H9 (cell line): Measurements from ENCODE around the gene GTF2IRD2. TPM values are rescaled to one million over a fixed set of nuclear protein-coding genes. Genes with fewer than 3 reads are reported as not detected.
"Not testable (repeated sequence)": the region's sequence is repeated elsewhere in the genome, so short reads cannot be mapped to it uniquely, and the experiment has no call there.

Source experiments
- DNase-seq: peaks from one replicate; pipeline ENCODE4 v3.0.0-alpha.2; 2017
- H2AFZ ChIP-seq: one replicate; pipeline ENCODE4 v1.6.1; 2013; ENCODE audit warnings: mild to moderate bottlenecking, low read length, control low read depth, moderate library complexity
- H2AK5ac ChIP-seq: 2 replicates; pipeline ENCODE4 v1.6.1; 2013; ENCODE audit warnings: low read length, control low read depth, mixed read lengths; ENCODE audit not compliant: insufficient read length
- H2BK120ac ChIP-seq: one replicate; pipeline ENCODE4 v1.6.1; 2013; ENCODE audit warnings: low read depth, mild to moderate bottlenecking, low read length, control low read depth, inconsistent platforms; ENCODE audit not compliant: poor library complexity, severe bottlenecking
- H2BK12ac ChIP-seq: 2 replicates; pipeline ENCODE4 v1.6.1; 2013; ENCODE audit warnings: low read length, control low read depth, mixed read lengths, low read depth; ENCODE audit not compliant: insufficient read length
- H2BK15ac ChIP-seq: 2 replicates; pipeline ENCODE4 v1.6.1; 2013; ENCODE audit warnings: low read depth, low read length, control low read depth
- H2BK20ac ChIP-seq: one replicate; pipeline ENCODE4 v1.6.1; 2013; ENCODE audit warnings: low read depth, mild to moderate bottlenecking, low read length, control low read depth, inconsistent platforms; ENCODE audit not compliant: poor library complexity, severe bottlenecking
- H2BK5ac ChIP-seq: 2 replicates; pipeline ENCODE4 v1.6.1; 2013; ENCODE audit warnings: low read length, control low read depth, mixed read lengths; ENCODE audit not compliant: insufficient read length
- H3K14ac ChIP-seq: 2 replicates; pipeline ENCODE4 v1.6.1; 2013; ENCODE audit warnings: low read length, control low read depth; ENCODE audit not compliant: insufficient read depth
- H3K18ac ChIP-seq: 2 replicates; pipeline ENCODE4 v1.6.1; 2013; ENCODE audit warnings: low read depth, mild to moderate bottlenecking, mixed read lengths, low read length, control low read depth; ENCODE audit not compliant: insufficient read length
- H3K23ac ChIP-seq: 2 replicates; pipeline ENCODE4 v1.6.1; 2013; ENCODE audit warnings: low read length, control low read depth, mixed read lengths, low read depth; ENCODE audit not compliant: insufficient read length
- H3K23me2 ChIP-seq: 2 replicates; pipeline ENCODE4 v1.6.1; 2013; ENCODE audit warnings: low read depth, mild to moderate bottlenecking, mixed read lengths, low read length, control low read depth; ENCODE audit not compliant: insufficient read length, poor library complexity, severe bottlenecking
- H3K27ac ChIP-seq: 2 replicates; pipeline ENCODE4 v1.5.1; 2013; ENCODE audit warnings: low read length, control low read depth, mixed read lengths, low read depth; ENCODE audit not compliant: insufficient read length
- H3K27me3 ChIP-seq: 2 replicates; pipeline ENCODE4 v1.6.1; 2013; ENCODE audit warnings: low read length, control low read depth, inconsistent platforms; ENCODE audit not compliant: insufficient read depth
- H3K4ac ChIP-seq: 2 replicates; pipeline ENCODE4 v1.6.1; 2013; ENCODE audit warnings: low read depth, mild to moderate bottlenecking, control low read depth, inconsistent platforms, low read length, moderate library complexity
- H3K4me1 ChIP-seq: 2 replicates; pipeline ENCODE4 v1.6.1; 2013; ENCODE audit warnings: low read length, control low read depth, inconsistent platforms; ENCODE audit not compliant: insufficient read depth
- H3K4me2 ChIP-seq: 2 replicates; pipeline ENCODE4 v1.6.1; 2013; ENCODE audit warnings: low read length, control low read depth, mixed read lengths; ENCODE audit not compliant: insufficient read length, insufficient read depth
- H3K56ac ChIP-seq: 2 replicates; pipeline ENCODE4 v1.6.1; 2013; ENCODE audit warnings: low read depth, mild to moderate bottlenecking, mixed read lengths, low read length, control low read depth; ENCODE audit not compliant: insufficient read length
- H3K79me1 ChIP-seq: 2 replicates; pipeline ENCODE4 v1.6.1; 2013; ENCODE audit warnings: low read depth, mild to moderate bottlenecking, moderate library complexity, low read length, control low read depth, inconsistent platforms; ENCODE audit not compliant: insufficient read depth, poor library complexity, severe bottlenecking
- H3K79me2 ChIP-seq: 2 replicates; pipeline ENCODE4 v1.6.1; 2013; ENCODE audit warnings: low read length, control low read depth, inconsistent platforms; ENCODE audit not compliant: insufficient read depth
- H3K9ac ChIP-seq: 2 replicates; pipeline ENCODE4 v1.6.1; 2013; ENCODE audit warnings: low read length, control low read depth, mixed read lengths; ENCODE audit not compliant: insufficient read length; ENCODE audit errors: extremely low read depth
- H3K9me3 ChIP-seq: one replicate; pipeline ENCODE4 v1.6.1; 2013; ENCODE audit warnings: low read depth, low read length, inconsistent platforms; ENCODE audit not compliant: control insufficient read depth
- H3T11ph ChIP-seq: one replicate; pipeline ENCODE4 v1.6.1; 2013; ENCODE audit warnings: mild to moderate bottlenecking, low read length, control low read depth, inconsistent platforms
- H4K20me1 ChIP-seq: one replicate; pipeline ENCODE4 v1.6.1; 2013; ENCODE audit not compliant: control insufficient read depth, insufficient read length, insufficient read depth
- H4K5ac ChIP-seq: 2 replicates; pipeline ENCODE4 v1.6.1; 2013; ENCODE audit warnings: low read depth, mild to moderate bottlenecking, mixed read lengths, low read length, control low read depth; ENCODE audit not compliant: insufficient read length
- H4K8ac ChIP-seq: replicated peaks from 2 replicates; pipeline ENCODE4 v1.6.1; 2013; ENCODE audit warnings: low read length, control low read depth, mixed read lengths, low read depth; ENCODE audit not compliant: insufficient read length
- H4K91ac ChIP-seq: 2 replicates; pipeline ENCODE4 v1.6.1; 2013; ENCODE audit warnings: low read depth, mild to moderate bottlenecking, moderate library complexity, mixed read lengths, low read length, control low read depth; ENCODE audit not compliant: insufficient read length
- H3K27ac Mint-ChIP-seq, 3 experiments: 2 replicates in 2 of 3; 3 replicates in 1 of 3; pipeline ENCODE4 v1.8.0; 2020 to 2021; ENCODE audit warnings: mixed read lengths in 3 of 3, mild to moderate bottlenecking in 1 of 3, moderate library complexity in 1 of 3
- H3K27me3 Mint-ChIP-seq: 2 replicates; pipeline ENCODE4 v1.8.0; 2021; ENCODE audit warnings: low read depth, mild to moderate bottlenecking, moderate library complexity, mixed read lengths
- H3K36me3 Mint-ChIP-seq, 3 experiments: 2 replicates in 2 of 3; 3 replicates in 1 of 3; pipeline ENCODE4 v1.8.0; 2020 to 2021; ENCODE audit warnings: low read depth in 3 of 3, mixed read lengths in 3 of 3; ENCODE audit not compliant: insufficient read depth in 1 of 3
- H3K4me1 Mint-ChIP-seq, 2 experiments: 2 replicates each; pipeline ENCODE4 v1.8.0; 2020; ENCODE audit warnings: mixed read lengths in 2 of 2
- H3K4me3 Mint-ChIP-seq, 2 experiments: 2 replicates in 1 of 2; 3 replicates in 1 of 2; pipeline ENCODE4 v1.8.0; 2020 to 2021; ENCODE audit warnings: mild to moderate bottlenecking in 2 of 2, mixed read lengths in 2 of 2, moderate library complexity in 1 of 2
- H3K9me3 Mint-ChIP-seq, 2 experiments: 2 replicates in 1 of 2; 3 replicates in 1 of 2; pipeline ENCODE4 v1.8.0; 2020; ENCODE audit warnings: mild to moderate bottlenecking in 2 of 2, mixed read lengths in 2 of 2, moderate library complexity in 1 of 2
- WGBS: extraction: QIAGEN DNeasy Blood & Tissue Kit; methylation state at CpG from one replicate; pipeline ENCODE4 v1.1.7; 2013; ENCODE audit warnings: missing lambda C conversion rate, low lambda C conversion rate, mixed read lengths; ENCODE audit not compliant: insufficient read length; ENCODE audit errors: extremely low coverage; 5-methylcytosine and 5-hydroxymethylcytosine counted together
- total RNA-seq: library from RNA; stranded (reverse); gene quantifications from 2 replicates; pipeline ENCODE4 v1.2.1, GENCODE V29; 2021

GTF2IRD2 gene
- total RNA-seq, 1 experiment from 2014 or later: 9.1 TPM

GRCh38 chr7:74889518-74890129 lies 38.2 kb upstream of the GTF2IRD2 start:
- not testable (repeated sequence) for DNase-seq, H3K4ac ChIP-seq, H3K4me2 ChIP-seq, H4K91ac ChIP-seq, H3K56ac ChIP-seq, H2BK20ac ChIP-seq, H4K5ac ChIP-seq, H3K79me1 ChIP-seq, H3K36me3 Mint-ChIP-seq, H3K79me2 ChIP-seq, H3T11ph ChIP-seq, H3K23ac ChIP-seq, H4K20me1 ChIP-seq, H3K9me3 Mint-ChIP-seq, H3K9me3 ChIP-seq, H3K4me1 Mint-ChIP-seq, H2BK5ac ChIP-seq, H2AK5ac ChIP-seq, H4K8ac ChIP-seq, H3K23me2 ChIP-seq, H2BK15ac ChIP-seq, H2BK120ac ChIP-seq, H3K27me3 ChIP-seq, H3K14ac ChIP-seq, H2AFZ ChIP-seq, H3K27ac ChIP-seq, H3K27ac Mint-ChIP-seq, H3K9ac ChIP-seq, H3K27me3 Mint-ChIP-seq, H2BK12ac ChIP-seq, H3K4me1 ChIP-seq, H3K18ac ChIP-seq
- no CpG with 5 or more reads among the region's 31 CpGs for WGBS
- peak overlapping the region; percentile 68 to 74 for H3K4me3 Mint-ChIP-seq

- H3K27ac ChIP-seq, H3K9me3 ChIP-seq, H3T11ph ChIP-seq, H2AK5ac ChIP-seq, H2AFZ ChIP-seq, H2BK15ac ChIP-seq, H3K4me2 ChIP-seq, H3K79me1 ChIP-seq, H2BK12ac ChIP-seq, H2BK20ac ChIP-seq, DNase-seq, H3K23me2 ChIP-seq, H3K27me3 Mint-ChIP-seq, H3K18ac ChIP-seq, H3K56ac ChIP-seq, H3K4me1 Mint-ChIP-seq, H3K27ac Mint-ChIP-seq, H4K91ac ChIP-seq, H3K4me3 Mint-ChIP-seq, H4K8ac ChIP-seq, H3K4me1 ChIP-seq, H4K20me1 ChIP-seq, H3K9me3 Mint-ChIP-seq, H3K27me3 ChIP-seq, H3K4ac ChIP-seq, H3K14ac ChIP-seq, H2BK5ac ChIP-seq, H3K79me2 ChIP-seq, H3K9ac ChIP-seq, H3K23ac ChIP-seq, H4K5ac ChIP-seq, H2BK120ac ChIP-seq: not testable (repeated sequence)
- H3K36me3 Mint-ChIP-seq: peaks cover 8 to 18% (median 15%) of the 10 kb centered on the region in 3 experiments; a peak in 6 of 7 replicates
- no CpG with 5 or more reads among the region's 3 CpGs for WGBS
Measured at GRCh38 chr7:74885295-74885694, 33.9 kb upstream of the GTF2IRD2 start.
